H1 (cell line): Measurements from ENCODE around the gene GSTO2. TPM values are rescaled to one million over a fixed set of nuclear protein-coding genes. Genes with fewer than 3 reads are reported as not detected.

ENCODE experiments used
- RXRA ChIP-seq: IDR thresholded peaks from 2 replicates; pipeline ENCODE4 v1.6.1; 2011; ENCODE audit warnings: low read depth, mild to moderate bottlenecking, low read length, moderate library complexity; ENCODE audit not compliant: insufficient read depth
- TAF1 ChIP-seq: IDR thresholded peaks from 2 replicates; pipeline ENCODE4 v1.6.1; 2011; ENCODE audit warnings: mild to moderate bottlenecking, low read depth, low read length
- polyA plus RNA-seq, 7 experiments: library from polyadenylated mRNA; depleted of rRNA in 3 of 7; stranded (reverse) in 5 of 7; unstranded in 2 of 7; fragments of >200 nt in 5 of 7; fragments of 200-250 nt in 2 of 7; gene quantifications; 1 replicate in 5 of 7; 2 replicates in 1 of 7; 4 replicates in 1 of 7; pipeline versions ENCODE4 v1.2.1 to v1.2.3, GENCODE V29; 2011 to 2013; ENCODE audit warnings: missing spikeins in 2 of 7, mixed read lengths in 2 of 7
- total RNA-seq: library from RNA; stranded (reverse); fragmentation: NEBNext Ultra II Directional; extraction: Animal tissue kit (Norgen Biotek cat#: 25700); gene quantifications from 2 replicates; pipeline ENCODE4 v1.2.1, GENCODE V29; 2021
- TF ChIP-seq, protein P1 (sequence below): fragments of 300-600 bp; sonication (generic); IDR thresholded peaks from 2 replicates; pipeline ENCODE4 v1.7.1; 2012; ENCODE audit warnings: low read length, moderate library complexity, mild to moderate bottlenecking, inconsistent platforms; ENCODE audit not compliant: insufficient replicate concordance
- TF ChIP-seq, protein P2 (sequence below): IDR thresholded peaks from 2 replicates; pipeline ENCODE4 v1.6.1; 2011; ENCODE audit warnings: low read length, improper control_type of control experiment

The GSTO2 gene
- total and polyA plus RNA-seq, 2 of the 8 experiments (the other 6 are each of a cell fraction or from before 2014, with no cell fraction given), result 13.1 to 41.7 TPM

DNA sequence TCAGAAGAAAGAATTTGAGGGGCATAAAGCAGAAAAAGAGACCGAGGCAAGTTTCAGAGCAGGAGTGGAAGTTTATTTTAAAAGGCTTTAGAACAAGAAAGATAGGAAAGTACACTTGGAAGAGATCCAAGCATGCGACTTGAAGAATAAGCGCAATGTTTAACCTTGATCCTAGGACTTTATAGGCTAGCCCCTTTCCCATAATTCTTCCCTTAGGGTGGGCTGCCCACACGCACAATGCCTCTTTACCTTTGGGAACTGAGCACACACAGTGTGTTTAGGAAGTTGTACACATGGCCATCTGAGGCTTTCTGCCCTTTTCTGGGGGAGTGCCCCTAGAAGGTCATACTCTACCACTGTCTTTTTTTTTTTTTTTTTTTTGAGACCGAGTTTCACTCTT is 25.5 kb upstream of the GSTO2 start (continued):
- TF ChIP-seq, protein P1, sequence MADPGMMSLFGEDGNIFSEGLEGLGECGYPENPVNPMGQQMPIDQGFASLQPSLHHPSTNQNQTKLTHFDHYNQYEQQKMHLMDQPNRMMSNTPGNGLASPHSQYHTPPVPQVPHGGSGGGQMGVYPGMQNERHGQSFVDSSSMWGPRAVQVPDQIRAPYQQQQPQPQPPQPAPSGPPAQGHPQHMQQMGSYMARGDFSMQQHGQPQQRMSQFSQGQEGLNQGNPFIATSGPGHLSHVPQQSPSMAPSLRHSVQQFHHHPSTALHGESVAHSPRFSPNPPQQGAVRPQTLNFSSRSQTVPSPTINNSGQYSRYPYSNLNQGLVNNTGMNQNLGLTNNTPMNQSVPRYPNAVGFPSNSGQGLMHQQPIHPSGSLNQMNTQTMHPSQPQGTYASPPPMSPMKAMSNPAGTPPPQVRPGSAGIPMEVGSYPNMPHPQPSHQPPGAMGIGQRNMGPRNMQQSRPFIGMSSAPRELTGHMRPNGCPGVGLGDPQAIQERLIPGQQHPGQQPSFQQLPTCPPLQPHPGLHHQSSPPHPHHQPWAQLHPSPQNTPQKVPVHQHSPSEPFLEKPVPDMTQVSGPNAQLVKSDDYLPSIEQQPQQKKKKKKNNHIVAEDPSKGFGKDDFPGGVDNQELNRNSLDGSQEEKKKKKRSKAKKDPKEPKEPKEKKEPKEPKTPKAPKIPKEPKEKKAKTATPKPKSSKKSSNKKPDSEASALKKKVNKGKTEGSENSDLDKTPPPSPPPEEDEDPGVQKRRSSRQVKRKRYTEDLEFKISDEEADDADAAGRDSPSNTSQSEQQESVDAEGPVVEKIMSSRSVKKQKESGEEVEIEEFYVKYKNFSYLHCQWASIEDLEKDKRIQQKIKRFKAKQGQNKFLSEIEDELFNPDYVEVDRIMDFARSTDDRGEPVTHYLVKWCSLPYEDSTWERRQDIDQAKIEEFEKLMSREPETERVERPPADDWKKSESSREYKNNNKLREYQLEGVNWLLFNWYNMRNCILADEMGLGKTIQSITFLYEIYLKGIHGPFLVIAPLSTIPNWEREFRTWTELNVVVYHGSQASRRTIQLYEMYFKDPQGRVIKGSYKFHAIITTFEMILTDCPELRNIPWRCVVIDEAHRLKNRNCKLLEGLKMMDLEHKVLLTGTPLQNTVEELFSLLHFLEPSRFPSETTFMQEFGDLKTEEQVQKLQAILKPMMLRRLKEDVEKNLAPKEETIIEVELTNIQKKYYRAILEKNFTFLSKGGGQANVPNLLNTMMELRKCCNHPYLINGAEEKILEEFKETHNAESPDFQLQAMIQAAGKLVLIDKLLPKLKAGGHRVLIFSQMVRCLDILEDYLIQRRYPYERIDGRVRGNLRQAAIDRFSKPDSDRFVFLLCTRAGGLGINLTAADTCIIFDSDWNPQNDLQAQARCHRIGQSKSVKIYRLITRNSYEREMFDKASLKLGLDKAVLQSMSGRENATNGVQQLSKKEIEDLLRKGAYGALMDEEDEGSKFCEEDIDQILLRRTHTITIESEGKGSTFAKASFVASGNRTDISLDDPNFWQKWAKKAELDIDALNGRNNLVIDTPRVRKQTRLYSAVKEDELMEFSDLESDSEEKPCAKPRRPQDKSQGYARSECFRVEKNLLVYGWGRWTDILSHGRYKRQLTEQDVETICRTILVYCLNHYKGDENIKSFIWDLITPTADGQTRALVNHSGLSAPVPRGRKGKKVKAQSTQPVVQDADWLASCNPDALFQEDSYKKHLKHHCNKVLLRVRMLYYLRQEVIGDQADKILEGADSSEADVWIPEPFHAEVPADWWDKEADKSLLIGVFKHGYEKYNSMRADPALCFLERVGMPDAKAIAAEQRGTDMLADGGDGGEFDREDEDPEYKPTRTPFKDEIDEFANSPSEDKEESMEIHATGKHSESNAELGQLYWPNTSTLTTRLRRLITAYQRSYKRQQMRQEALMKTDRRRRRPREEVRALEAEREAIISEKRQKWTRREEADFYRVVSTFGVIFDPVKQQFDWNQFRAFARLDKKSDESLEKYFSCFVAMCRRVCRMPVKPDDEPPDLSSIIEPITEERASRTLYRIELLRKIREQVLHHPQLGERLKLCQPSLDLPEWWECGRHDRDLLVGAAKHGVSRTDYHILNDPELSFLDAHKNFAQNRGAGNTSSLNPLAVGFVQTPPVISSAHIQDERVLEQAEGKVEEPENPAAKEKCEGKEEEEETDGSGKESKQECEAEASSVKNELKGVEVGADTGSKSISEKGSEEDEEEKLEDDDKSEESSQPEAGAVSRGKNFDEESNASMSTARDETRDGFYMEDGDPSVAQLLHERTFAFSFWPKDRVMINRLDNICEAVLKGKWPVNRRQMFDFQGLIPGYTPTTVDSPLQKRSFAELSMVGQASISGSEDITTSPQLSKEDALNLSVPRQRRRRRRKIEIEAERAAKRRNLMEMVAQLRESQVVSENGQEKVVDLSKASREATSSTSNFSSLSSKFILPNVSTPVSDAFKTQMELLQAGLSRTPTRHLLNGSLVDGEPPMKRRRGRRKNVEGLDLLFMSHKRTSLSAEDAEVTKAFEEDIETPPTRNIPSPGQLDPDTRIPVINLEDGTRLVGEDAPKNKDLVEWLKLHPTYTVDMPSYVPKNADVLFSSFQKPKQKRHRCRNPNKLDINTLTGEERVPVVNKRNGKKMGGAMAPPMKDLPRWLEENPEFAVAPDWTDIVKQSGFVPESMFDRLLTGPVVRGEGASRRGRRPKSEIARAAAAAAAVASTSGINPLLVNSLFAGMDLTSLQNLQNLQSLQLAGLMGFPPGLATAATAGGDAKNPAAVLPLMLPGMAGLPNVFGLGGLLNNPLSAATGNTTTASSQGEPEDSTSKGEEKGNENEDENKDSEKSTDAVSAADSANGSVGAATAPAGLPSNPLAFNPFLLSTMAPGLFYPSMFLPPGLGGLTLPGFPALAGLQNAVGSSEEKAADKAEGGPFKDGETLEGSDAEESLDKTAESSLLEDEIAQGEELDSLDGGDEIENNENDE, result no peak
- TF ChIP-seq RXRA, result no peak
- TF ChIP-seq, protein P2, sequence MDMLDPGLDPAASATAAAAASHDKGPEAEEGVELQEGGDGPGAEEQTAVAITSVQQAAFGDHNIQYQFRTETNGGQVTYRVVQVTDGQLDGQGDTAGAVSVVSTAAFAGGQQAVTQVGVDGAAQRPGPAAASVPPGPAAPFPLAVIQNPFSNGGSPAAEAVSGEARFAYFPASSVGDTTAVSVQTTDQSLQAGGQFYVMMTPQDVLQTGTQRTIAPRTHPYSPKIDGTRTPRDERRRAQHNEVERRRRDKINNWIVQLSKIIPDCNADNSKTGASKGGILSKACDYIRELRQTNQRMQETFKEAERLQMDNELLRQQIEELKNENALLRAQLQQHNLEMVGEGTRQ, result no peak
- TF ChIP-seq TAF1, result no peak
